Activated CD4-positive, alpha-beta memory T cell treated with anti-CD3 and anti-CD28 coated beads for 36 hours (primary cell): Measurements from ENCODE around the gene PAK5. TPM values are rescaled to one million over a fixed set of nuclear protein-coding genes. Genes with fewer than 3 reads are reported as not detected.

Experiments
- CTCF ChIA-PET: fragments of 350-600 bp; sonication (Branson Sonifier 250); formaldehyde crosslinking; loops from one replicate; lab custom pipeline; 2021; ENCODE audit warnings: antibody characterized with exemption, inconsistent platforms; lab: Charles Lee
- POLR2A ChIA-PET: fragments of 350-600 bp; sonication (Branson Sonifier 250); formaldehyde crosslinking; loops from one replicate; lab custom pipeline; 2021; ENCODE audit warnings: antibody characterized with exemption; lab: Charles Lee
- DNase-seq: peaks from one replicate; pipeline ENCODE4 v3.0.0-alpha.2; 2020
- H3K27ac Mint-ChIP-seq: one replicate; pipeline ENCODE4 v1.8.0; 2021; ENCODE audit warnings: mixed read lengths
- H3K27me3 Mint-ChIP-seq: one replicate; pipeline ENCODE4 v1.8.0; 2021; ENCODE audit warnings: mixed read lengths
- H3K36me3 Mint-ChIP-seq: one replicate; pipeline ENCODE4 v1.8.0; 2021; ENCODE audit warnings: mixed read lengths
- H3K4me1 Mint-ChIP-seq: one replicate; pipeline ENCODE4 v1.8.0; 2021; ENCODE audit warnings: low read depth, mixed read lengths
- H3K4me3 Mint-ChIP-seq: one replicate; pipeline ENCODE4 v1.8.0; 2021; ENCODE audit warnings: mild to moderate bottlenecking, mixed read lengths
- H3K9me3 Mint-ChIP-seq: one replicate; pipeline ENCODE4 v1.8.0; 2021; ENCODE audit warnings: mixed read lengths
- intact Hi-C: fragments of 100-400 bp; cut with micrococcal nuclease; formaldehyde crosslinking; loops from one replicate; pipeline ENCODE4 v1.15.1; 2023
- total RNA-seq, 2 experiments: library from RNA; stranded (reverse); gene quantifications; one replicate each; pipeline ENCODE4 v1.2.3, GENCODE V29; 2021

The PAK5 gene
- total RNA-seq, 2 experiments from 2014 or later: not detected

DNA sequence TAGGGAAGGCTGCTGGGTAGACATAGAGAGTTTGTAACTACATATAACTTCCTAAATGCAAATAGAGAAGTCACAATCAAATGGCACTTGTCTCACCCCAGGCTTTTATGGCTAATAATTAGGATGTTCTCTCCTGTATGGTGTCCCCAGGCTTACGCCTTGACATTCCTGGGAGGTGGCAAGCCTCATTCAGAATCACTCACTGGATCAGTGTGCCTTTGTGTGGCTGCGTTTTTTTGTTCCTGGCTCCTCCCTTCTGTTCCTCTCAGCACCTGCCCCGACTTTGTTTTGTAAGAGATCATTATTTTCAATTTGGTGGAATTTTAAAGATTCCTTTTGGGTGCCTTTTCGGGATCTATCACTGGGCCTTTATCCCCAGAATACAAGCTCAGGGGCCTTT is 318.8 kb downstream of the PAK5 start:
- DNase-seq: no peak
- no peaks in the 10 kb centered on the region for H3K36me3 Mint-ChIP-seq
- peaks cover 23% of the 10 kb centered on the region for H3K27me3 Mint-ChIP-seq
- intact Hi-C loops: no loop called here
- POLR2A ChIA-PET: no interaction called here
- H3K4me1 Mint-ChIP-seq: no peaks in the 10 kb centered on the region
- no peaks in the 10 kb centered on the region for H3K9me3 Mint-ChIP-seq
- CTCF ChIA-PET: no interaction called here
- H3K27ac Mint-ChIP-seq: no peak overlapping the region
- no peak overlapping the region for H3K4me3 Mint-ChIP-seq

- Mint-ChIP-seq H3K27ac (no peak overlapping the region), H3K4me1 (no peaks in the 10 kb centered on the region), H3K27me3 (peaks cover 35% of the 10 kb centered on the region), H3K4me3 (no peak overlapping the region), H3K36me3 (no peaks in the 10 kb centered on the region), H3K9me3 (no peaks in the 10 kb centered on the region)
- ChIA-PET POLR2A (no interaction called here), CTCF (no interaction called here)
- intact Hi-C loops: no loop called here
- DNase-seq: no peak
These were observed 320.2 kb downstream of the PAK5 start for GRCh38 chr20:9518576-9519175.

DNA sequence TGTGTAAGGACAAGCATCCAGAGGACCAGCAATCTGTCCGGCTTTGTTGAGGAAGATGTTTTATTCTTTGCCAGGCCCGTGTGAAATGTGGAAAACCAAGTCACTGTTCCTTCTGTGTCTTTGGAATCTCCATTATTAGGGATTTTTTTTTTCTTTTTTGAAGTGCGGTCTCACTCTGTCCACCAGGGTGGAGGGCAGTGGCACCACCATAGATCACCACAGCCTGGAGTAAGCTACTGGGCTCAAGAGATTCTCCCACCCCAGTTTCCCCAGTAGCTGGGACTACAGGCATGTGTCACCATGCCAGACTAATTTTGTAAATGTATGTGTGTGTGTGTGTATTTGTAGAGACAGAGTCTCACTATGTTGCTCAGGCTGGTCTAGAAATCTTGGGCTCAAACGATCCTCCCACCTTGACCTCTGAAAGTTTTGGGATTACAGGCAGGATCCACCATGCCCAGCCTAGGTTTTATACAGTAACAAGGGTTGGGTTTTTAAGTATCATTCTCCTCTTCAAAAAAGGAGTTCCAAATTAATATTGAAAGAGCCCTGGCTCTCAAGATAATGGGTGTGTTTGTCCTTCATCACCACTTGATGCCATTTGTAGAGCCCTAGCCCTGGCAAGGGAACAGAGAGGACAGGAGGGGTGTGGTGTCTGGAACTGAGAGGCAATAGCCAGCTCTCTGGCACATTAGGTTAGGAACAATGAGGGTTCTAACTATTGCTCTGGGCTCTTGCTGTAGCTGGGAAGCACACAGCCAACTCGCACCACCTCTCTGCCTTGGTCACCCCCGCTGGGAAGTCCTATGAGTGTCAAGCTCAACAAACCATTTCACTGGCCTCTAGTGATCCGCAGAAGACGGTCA is 321.3 kb downstream of the PAK5 start:
- no peaks in the 10 kb centered on the region for H3K9me3 Mint-ChIP-seq
- DNase-seq: no peak
- no peak overlapping the region for H3K27ac Mint-ChIP-seq
- no peak overlapping the region for H3K4me3 Mint-ChIP-seq
- intact Hi-C loops: no loop called here
- no peaks in the 10 kb centered on the region for H3K36me3 Mint-ChIP-seq
- H3K4me1 Mint-ChIP-seq: no peaks in the 10 kb centered on the region
- H3K27me3 Mint-ChIP-seq: peaks cover 37% of the 10 kb centered on the region
- ChIA-PET CTCF (no interaction called here), POLR2A (no interaction called here)

GRCh38 chr20:9516234-9516871 is 322.5 kb downstream of the PAK5 start:
- CTCF ChIA-PET: no interaction called here
- peaks cover 38% of the 10 kb centered on the region for H3K27me3 Mint-ChIP-seq
- no peak overlapping the region for H3K4me3 Mint-ChIP-seq
- POLR2A ChIA-PET: no interaction called here
- intact Hi-C loops: no loop called here
- no peak for DNase-seq
- H3K36me3 Mint-ChIP-seq: no peaks in the 10 kb centered on the region
- H3K4me1 Mint-ChIP-seq: no peaks in the 10 kb centered on the region
- H3K9me3 Mint-ChIP-seq: no peaks in the 10 kb centered on the region
- H3K27ac Mint-ChIP-seq: no peak overlapping the region

DNA sequence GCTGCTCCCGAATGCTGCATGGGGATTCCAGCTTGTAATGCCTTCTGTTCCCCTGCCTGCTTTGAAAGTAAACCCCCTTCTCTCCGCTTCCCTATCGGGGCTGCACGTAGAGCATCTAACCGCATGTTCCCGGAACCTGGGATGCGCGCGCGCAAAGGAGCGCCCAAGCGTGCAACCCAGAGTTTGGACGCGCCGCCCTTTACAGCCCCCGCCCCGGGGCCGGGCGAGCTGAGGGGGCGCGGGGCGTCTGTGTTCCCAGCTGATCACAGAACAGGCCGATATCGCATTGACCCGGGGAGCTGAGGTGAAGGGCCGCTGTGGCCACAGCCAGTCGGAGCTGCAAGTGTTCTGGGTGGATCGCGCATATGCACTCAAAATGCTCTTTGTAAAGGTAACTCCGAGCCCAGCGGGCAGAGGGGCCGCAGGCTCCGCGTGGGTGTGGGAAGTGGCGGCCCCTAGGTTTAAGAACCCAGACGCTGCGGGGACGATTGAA is 323.1 kb downstream of the PAK5 start:
- intact Hi-C loops: no loop called here
- H3K27ac Mint-ChIP-seq: no peak overlapping the region
- ChIA-PET CTCF (interaction anchor here (0.8 kb wide), 1 partner anchor 106 kb away, joined by 3 read pairs; no protein-coding TSS in a partner anchor), POLR2A (no interaction called here)
- H3K27me3 Mint-ChIP-seq: peaks cover 38% of the 10 kb centered on the region
- no peaks in the 10 kb centered on the region for H3K36me3 Mint-ChIP-seq
- H3K4me1 Mint-ChIP-seq: no peaks in the 10 kb centered on the region
- no peaks in the 10 kb centered on the region for H3K9me3 Mint-ChIP-seq
- DNase-seq: no peak
- no peak overlapping the region for H3K4me3 Mint-ChIP-seq

DNA sequence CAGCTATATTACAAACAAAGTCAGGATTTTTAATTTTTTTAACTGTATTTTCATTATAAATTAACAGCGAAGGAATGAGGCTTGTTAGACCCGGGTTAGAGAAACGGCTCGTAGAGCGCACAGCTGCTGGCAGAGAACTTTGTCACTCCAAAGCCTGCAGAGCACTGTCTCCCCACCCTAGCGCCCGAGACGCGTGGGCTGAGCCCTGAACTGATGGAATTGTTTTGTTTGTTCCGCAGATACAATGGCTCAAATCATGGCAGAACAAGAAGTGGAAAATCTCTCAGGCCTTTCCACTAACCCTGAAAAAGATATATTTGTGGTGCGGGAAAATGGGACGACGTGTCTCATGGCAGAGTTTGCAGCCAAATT is 323.7 kb downstream of the PAK5 start:
- peaks cover 41% of the 10 kb centered on the region for H3K27me3 Mint-ChIP-seq
- intact Hi-C loops: no loop called here
- POLR2A ChIA-PET: no interaction called here
- H3K4me1 Mint-ChIP-seq: no peaks in the 10 kb centered on the region
- no peaks in the 10 kb centered on the region for H3K36me3 Mint-ChIP-seq
- no peaks in the 10 kb centered on the region for H3K9me3 Mint-ChIP-seq
- no peak for DNase-seq
- H3K4me3 Mint-ChIP-seq: no peak overlapping the region
- H3K27ac Mint-ChIP-seq: no peak overlapping the region
- CTCF ChIA-PET: interaction anchor here (0.8 kb wide), 1 partner anchor 106 kb away, joined by 3 read pairs; no protein-coding TSS in a partner anchor

GRCh38 chr20:9514461-9515213 is 324.2 kb downstream of the PAK5 start, which contains the start of gene LAMP5:
Gene LAMP5, plus strand, starts transcription at chr20:9514590. Its CDS starts 263 bp downstream, at chr20:9514853.
- Mint-ChIP-seq H3K4me3 (no peak within 1 kb of the TSS), H3K36me3 (no peaks in the 10 kb centered on the region), H3K4me1 (no peaks in the 10 kb centered on the region), H3K27me3 (peaks cover 43% of the 10 kb centered on the region), H3K9me3 (no peaks in the 10 kb centered on the region), H3K27ac (no peak within 1 kb of the TSS)
- no peak for DNase-seq
- intact Hi-C loops: no loop called here
- ChIA-PET CTCF (interaction anchor here (0.8 kb wide), 1 partner anchor 105 kb away, joined by 3 read pairs; no protein-coding TSS in a partner anchor), POLR2A (no interaction called here)

- DNase-seq: no peak
- Mint-ChIP-seq H3K4me3 (no peak overlapping the region), H3K9me3 (no peaks in the 10 kb centered on the region), H3K4me1 (no peaks in the 10 kb centered on the region), H3K27ac (no peak overlapping the region), H3K36me3 (no peaks in the 10 kb centered on the region), H3K27me3 (peaks cover 47% of the 10 kb centered on the region)
- POLR2A ChIA-PET: no interaction called here
- intact Hi-C loops: no loop called here
- CTCF ChIA-PET: no interaction called here
These were observed 324.8 kb downstream of the PAK5 start for GRCh38 chr20:9514072-9514460.

DNA sequence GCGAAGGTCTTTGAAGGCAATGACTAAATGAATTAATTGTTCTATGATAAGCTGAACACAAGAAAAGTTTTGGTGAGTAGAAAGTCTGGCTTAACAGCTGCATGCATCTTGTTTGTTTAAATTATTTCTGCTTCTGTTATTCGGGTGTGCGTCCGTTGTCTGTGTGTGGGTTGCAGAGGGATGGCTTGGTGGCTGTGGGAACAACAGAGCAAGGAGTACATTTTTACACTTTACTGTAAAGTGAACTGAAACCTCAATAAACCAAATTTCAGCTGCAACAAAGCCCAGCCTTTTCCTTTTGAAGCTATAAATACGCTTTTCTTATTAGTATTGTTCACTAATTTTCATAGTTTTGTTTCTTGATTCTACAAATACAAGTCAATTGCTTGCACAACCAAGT is 328.0 kb downstream of the PAK5 start:
- ChIA-PET CTCF (no interaction called here), POLR2A (no interaction called here)
- intact Hi-C loops: no loop called here
- no peaks in the 10 kb centered on the region for H3K36me3 Mint-ChIP-seq
- H3K27me3 Mint-ChIP-seq: peaks cover 48% of the 10 kb centered on the region
- DNase-seq: no peak
- H3K9me3 Mint-ChIP-seq: no peaks in the 10 kb centered on the region
- H3K27ac Mint-ChIP-seq: no peak overlapping the region
- H3K4me3 Mint-ChIP-seq: no peak overlapping the region
- H3K4me1 Mint-ChIP-seq: no peaks in the 10 kb centered on the region

- H3K4me1 Mint-ChIP-seq: no peaks in the 10 kb centered on the region
These were observed 329.6 kb downstream of the PAK5 start for GRCh38 chr20:9509246-9509645.

DNA sequence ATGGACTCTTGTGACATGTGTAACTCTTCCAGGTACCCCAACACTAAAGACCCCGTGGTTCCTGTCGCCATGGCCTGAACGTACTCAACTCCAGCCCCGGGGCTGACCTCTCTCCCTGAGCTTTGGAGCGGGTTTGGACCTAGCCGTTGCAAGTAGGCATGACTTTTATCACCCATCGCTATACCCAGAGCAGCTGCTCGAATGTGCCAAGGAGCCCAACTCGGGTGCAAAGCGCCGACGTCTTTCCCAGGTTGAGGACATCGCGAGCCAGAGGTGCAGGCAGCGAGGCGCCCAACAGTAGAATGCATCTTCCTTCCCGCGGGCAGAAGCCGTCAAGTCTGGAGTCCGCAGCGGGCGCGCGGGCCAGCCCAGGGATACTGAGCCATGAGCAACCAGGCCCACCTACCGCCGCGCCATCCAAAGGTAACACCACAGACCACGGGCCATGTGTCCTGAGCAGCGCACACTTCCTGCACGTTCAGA is 330.1 kb downstream of the PAK5 start:
- Mint-ChIP-seq H3K27ac (no peak overlapping the region), H3K4me1 (no peaks in the 10 kb centered on the region), H3K36me3 (no peaks in the 10 kb centered on the region), H3K4me3 (no peak overlapping the region), H3K27me3 (peaks cover 29% of the 10 kb centered on the region), H3K9me3 (no peaks in the 10 kb centered on the region)
- no peak for DNase-seq
- POLR2A ChIA-PET: no interaction called here
- intact Hi-C loops: no loop called here
- CTCF ChIA-PET: no interaction called here

More at GRCh38 chr20:9509246-9509645, 329.6 kb downstream of the PAK5 start:
- Mint-ChIP-seq H3K4me3 (no peak overlapping the region), H3K9me3 (no peaks in the 10 kb centered on the region), H3K36me3 (no peaks in the 10 kb centered on the region), H3K27ac (no peak overlapping the region), H3K27me3 (peaks cover 34% of the 10 kb centered on the region)
- no peak for DNase-seq
- CTCF ChIA-PET: no interaction called here
- intact Hi-C loops: no loop called here
- POLR2A ChIA-PET: no interaction called here
